Measurements from ENCODE around the gene PXMP2. TPM values are rescaled to one million over a fixed set of nuclear protein-coding genes. Genes with fewer than 3 reads are reported as not detected.

Gene PXMP2
- total RNA-seq (ENCODE audit: low replicate concordance), result 18.5 and 18.6 TPM in 2 replicates

DNA sequence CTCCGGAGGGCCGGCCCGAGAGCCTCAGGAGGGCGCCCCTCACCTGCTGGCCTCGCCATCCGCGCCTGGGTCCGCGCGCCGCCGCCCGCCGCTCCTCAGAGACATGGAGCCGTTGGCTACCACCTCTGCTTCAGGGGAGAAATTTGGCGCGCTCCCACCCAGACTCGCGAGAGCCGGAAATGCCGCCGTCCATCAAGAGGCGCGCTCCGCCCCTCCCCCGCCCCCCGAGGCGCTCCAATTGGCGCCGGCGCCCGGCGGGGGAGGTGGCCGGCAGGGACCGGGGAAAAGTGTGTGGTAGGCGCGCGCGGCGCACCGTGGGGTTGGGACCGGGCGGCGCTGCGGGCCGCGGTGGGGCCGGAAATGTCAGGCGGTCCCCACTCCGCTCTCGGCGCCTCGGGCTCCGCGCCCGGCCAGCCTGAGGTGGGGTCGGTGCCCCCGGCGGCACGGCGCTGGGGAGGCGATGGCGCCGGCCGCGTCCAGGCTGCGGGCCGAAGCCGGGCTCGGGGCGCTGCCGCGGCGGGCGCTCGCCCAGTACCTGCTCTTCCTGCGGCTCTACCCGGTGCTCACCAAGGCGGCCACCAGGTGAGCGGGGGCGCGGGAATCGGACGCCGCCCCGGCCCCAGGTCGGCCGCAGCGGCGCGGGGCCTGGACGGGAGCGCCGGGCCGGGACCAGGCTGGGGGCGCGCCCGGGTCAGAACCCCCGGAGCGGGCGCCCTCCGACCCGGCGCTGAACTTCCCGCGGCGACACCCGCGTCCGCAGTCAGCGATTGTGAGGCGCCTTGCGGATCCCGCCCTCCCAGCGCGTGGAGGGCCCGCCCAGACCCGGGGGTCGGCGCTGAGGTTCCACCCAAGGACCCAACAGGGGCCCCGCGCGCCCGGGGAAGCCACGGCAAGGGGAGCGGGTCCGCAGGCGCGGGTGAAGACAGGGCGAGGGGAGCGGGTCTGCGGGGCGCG lies at the start of gene PXMP2, which contains the start of gene POLE:
TSS of gene PXMP2 (plus strand) at position 377 of the 954 bp plus-strand sequence. CDS start at position 461, 84 bp downstream.
TSS of gene POLE (minus strand) at position 132 of the 954 bp plus-strand sequence. CDS start at position 105, 27 bp downstream.
- no peak within 1 kb of the TSS for H3K27ac Mint-ChIP-seq
- peak within 1 kb of the TSS; percentile 88 for H3K4me3 Mint-ChIP-seq
- Histone ChIP-seq H3K36me3 (no peaks in the 10 kb centered on the region), H2AFZ (replicated peaks) (peak within 1 kb of the TSS; percentile 76), H3K27me3 (peaks cover 20% of the 10 kb centered on the region), H3K9me3 (ENCODE audit: low read depth) (no peaks in the 10 kb centered on the region), H3K27ac (peak within 1 kb of the TSS; percentile 75), H3K4me2 (peak within 1 kb of the TSS; percentile 89), H3K4me1 (no peaks in the 10 kb centered on the region), H4K20me1 (ENCODE audit: low read depth) (peaks cover 35% of the 10 kb centered on the region), H3K4me3 (peak within 1 kb of the TSS; percentile 96), H3F3A (ENCODE audit: low read depth) (peaks cover 5% of the 10 kb centered on the region), H3K9ac (peak within 1 kb of the TSS; percentile 86), H3K79me2 (ENCODE audit: low read depth) (peaks cover 38% of the 10 kb centered on the region)
- peaks cover 7% of the 10 kb centered on the region for H3K27me3 Mint-ChIP-seq (ENCODE audit: insufficient read depth, low read depth)
- peaks cover 20% of the 10 kb centered on the region for H3K4me1 Mint-ChIP-seq
- H3K9me3 Mint-ChIP-seq, result peaks cover 11% of the 10 kb centered on the region
- TF ChIP-seq EZH2phosphoT487 (IDR thresholded peaks at IDR 0.05) (peak; percentile 58), EZH2 (IDR thresholded peaks at IDR 0.05) (peak; percentile 37)
- TF ChIP-seq, protein P1, sequence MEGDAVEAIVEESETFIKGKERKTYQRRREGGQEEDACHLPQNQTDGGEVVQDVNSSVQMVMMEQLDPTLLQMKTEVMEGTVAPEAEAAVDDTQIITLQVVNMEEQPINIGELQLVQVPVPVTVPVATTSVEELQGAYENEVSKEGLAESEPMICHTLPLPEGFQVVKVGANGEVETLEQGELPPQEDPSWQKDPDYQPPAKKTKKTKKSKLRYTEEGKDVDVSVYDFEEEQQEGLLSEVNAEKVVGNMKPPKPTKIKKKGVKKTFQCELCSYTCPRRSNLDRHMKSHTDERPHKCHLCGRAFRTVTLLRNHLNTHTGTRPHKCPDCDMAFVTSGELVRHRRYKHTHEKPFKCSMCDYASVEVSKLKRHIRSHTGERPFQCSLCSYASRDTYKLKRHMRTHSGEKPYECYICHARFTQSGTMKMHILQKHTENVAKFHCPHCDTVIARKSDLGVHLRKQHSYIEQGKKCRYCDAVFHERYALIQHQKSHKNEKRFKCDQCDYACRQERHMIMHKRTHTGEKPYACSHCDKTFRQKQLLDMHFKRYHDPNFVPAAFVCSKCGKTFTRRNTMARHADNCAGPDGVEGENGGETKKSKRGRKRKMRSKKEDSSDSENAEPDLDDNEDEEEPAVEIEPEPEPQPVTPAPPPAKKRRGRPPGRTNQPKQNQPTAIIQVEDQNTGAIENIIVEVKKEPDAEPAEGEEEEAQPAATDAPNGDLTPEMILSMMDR (IDR thresholded peaks at IDR 0.05), result no peak
- H3K36me3 Mint-ChIP-seq, result peaks cover 29% of the 10 kb centered on the region
- DNase-seq (ENCODE audit: low spot score), result peak; percentile 98

DNA sequence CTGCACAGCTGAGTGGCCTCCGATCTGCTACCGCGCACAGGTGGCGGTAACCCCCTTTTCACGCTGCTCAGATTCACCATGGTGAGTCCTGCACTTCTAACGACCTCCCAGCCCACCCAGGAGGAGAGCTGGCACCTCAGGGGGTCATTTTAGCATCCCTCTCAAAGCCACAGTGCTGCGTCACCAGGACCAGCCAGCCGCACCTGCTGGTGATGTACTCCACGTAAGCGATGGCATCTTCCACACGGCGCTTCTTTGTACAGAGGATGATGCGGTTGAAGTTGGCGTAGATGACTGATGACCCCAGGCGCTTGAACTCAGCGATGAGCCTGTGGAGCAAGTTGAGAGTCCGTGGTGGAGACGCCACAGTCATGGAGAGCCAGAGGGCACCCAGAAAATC lies 49.6 kb upstream of the PXMP2 start:
- Mint-ChIP-seq H3K4me3 (no peak overlapping the region), H3K9me3 (no peaks in the 10 kb centered on the region), H3K36me3 (peaks cover 48% of the 10 kb centered on the region), H3K27me3 (ENCODE audit: insufficient read depth, low read depth) (peaks cover 10% of the 10 kb centered on the region), H3K27ac (no peak overlapping the region), H3K4me1 (peaks cover 3% of the 10 kb centered on the region)
- no peaks in the 10 kb centered on the region for H3K36me3 ChIP-seq
- no peaks in the 10 kb centered on the region for H3K4me1 ChIP-seq
- peaks cover 14% of the 10 kb centered on the region for H3F3A ChIP-seq (ENCODE audit: low read depth)
- peaks cover 17% of the 10 kb centered on the region for H4K20me1 ChIP-seq (ENCODE audit: low read depth)
- no peak overlapping the region for H3K27ac ChIP-seq
- H3K4me3 ChIP-seq, result no peak overlapping the region
- H3K27me3 ChIP-seq, result no peaks in the 10 kb centered on the region
- no peak overlapping the region for H2AFZ ChIP-seq (replicated peaks)
- no peak overlapping the region for H3K9ac ChIP-seq
- no peak overlapping the region for H3K4me2 ChIP-seq
- DNase-seq (ENCODE audit: low spot score), result no peak
- no peaks in the 10 kb centered on the region for H3K9me3 ChIP-seq (ENCODE audit: low read depth)
- no peaks in the 10 kb centered on the region for H3K79me2 ChIP-seq (ENCODE audit: low read depth)
- no peak for TF ChIP-seq EZH2 (IDR thresholded peaks at IDR 0.05)
- TF ChIP-seq EZH2phosphoT487 (IDR thresholded peaks at IDR 0.05), result no peak
- TF ChIP-seq, protein P1 (IDR thresholded peaks at IDR 0.05), result no peak

DNA sequence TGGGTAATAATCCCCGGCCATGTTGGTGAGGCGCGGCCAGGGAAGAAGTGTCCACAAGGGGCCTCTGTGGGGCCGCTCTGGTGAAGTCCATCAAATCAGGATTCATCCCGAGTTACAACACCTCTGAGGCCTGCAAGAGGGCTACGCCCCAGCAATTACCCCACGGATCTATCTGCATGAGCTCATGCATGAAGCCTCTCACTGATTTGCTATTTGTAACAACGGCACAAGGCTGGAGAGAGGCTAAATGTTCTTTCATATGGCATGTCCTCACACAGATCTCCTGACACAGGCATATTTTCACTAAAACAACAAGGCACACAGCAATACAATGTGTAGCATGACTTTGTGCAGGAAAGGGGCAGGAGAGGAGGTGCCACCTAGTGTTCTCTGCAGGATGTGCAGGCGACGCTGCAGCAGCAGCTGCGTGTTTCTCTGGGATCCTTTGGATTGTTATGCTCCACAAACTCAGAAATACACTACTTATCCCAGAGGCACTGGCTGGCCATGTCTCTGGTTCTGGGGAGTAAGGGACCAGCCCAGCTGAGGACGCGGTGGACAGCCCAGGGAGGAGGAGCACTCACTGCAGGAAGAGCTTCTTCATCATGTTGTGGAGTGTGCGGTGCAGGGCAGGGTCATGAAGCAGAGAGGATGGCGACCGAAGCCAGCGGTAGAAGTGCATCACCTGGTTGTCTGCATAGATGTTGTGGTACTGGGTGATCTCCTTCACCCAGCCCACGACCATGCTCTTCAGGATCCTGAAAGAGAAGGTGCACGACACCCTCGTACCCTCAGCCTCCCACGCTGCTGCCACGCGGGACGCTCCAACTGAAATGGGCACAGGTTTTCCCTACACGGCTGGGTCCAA lies 48.6 kb upstream of the PXMP2 start:
- no peak overlapping the region for H3K27ac ChIP-seq
- peaks cover 14% of the 10 kb centered on the region for H3F3A ChIP-seq (ENCODE audit: low read depth)
- Mint-ChIP-seq H3K36me3 (peaks cover 50% of the 10 kb centered on the region), H3K27me3 (ENCODE audit: insufficient read depth, low read depth) (peaks cover 8% of the 10 kb centered on the region), H3K9me3 (no peaks in the 10 kb centered on the region), H3K4me3 (no peak overlapping the region), H3K27ac (no peak overlapping the region), H3K4me1 (peaks cover 3% of the 10 kb centered on the region)
- H2AFZ ChIP-seq (replicated peaks), result no peak overlapping the region
- H4K20me1 ChIP-seq (ENCODE audit: low read depth), result peaks cover 17% of the 10 kb centered on the region
- peak; percentile 46 for DNase-seq (ENCODE audit: low spot score)
- H3K27me3 ChIP-seq, result no peaks in the 10 kb centered on the region
- no peaks in the 10 kb centered on the region for H3K9me3 ChIP-seq (ENCODE audit: low read depth)
- no peaks in the 10 kb centered on the region for H3K79me2 ChIP-seq (ENCODE audit: low read depth)
- H3K36me3 ChIP-seq, result no peaks in the 10 kb centered on the region
- no peak for TF ChIP-seq EZH2phosphoT487 (IDR thresholded peaks at IDR 0.05)
- TF ChIP-seq, protein P1 (IDR thresholded peaks at IDR 0.05), result peak; percentile 73
- no peak overlapping the region for H3K4me3 ChIP-seq
- H3K4me2 ChIP-seq, result no peak overlapping the region
- H3K4me1 ChIP-seq, result no peaks in the 10 kb centered on the region
- H3K9ac ChIP-seq, result no peak overlapping the region

Data from neural progenitor cell (in vitro differentiated cells).